Hematopoietic multipotent progenitor cell treated with erythropoietin and hydrocortisone succinate and interleukin-3 and kit ligand, for 8 days (in vitro differentiated cells): ENCODE measurements around the gene COLEC12.

Experiments
- DNase-seq: peaks from one replicate; pipeline ENCODE4 v3.0.0-alpha.2; 2015

The COLEC12 gene

GRCh38 chr18:500632-501405 lies at the start of gene COLEC12:
TSS of gene COLEC12 (minus strand) at chr18:500701. CDS start at chr18:500514, 187 bp downstream.
- no peak for DNase-seq

GRCh38 chr18:549967-550366 lies 49.5 kb upstream of the COLEC12 start:
- DNase-seq: no peak

- no peak for DNase-seq
Observed at GRCh38 chr18:543447-544078, 43.1 kb upstream of the COLEC12 start.

GRCh38 chr18:533995-534601 lies 33.6 kb upstream of the COLEC12 start:
- DNase-seq: no peak

- DNase-seq: no peak
Observed at GRCh38 chr18:532632-533031, 32.1 kb upstream of the COLEC12 start.

GRCh38 chr18:532018-532417 lies 31.5 kb upstream of the COLEC12 start:
- no peak for DNase-seq

- DNase-seq: no peak
Observed at GRCh38 chr18:527146-527545, 26.6 kb upstream of the COLEC12 start.

- DNase-seq: no peak
Observed at GRCh38 chr18:526681-527080, 26.2 kb upstream of the COLEC12 start.

GRCh38 chr18:525036-525797 lies 24.7 kb upstream of the COLEC12 start:
- DNase-seq: no peak

- DNase-seq: no peak
Observed at GRCh38 chr18:524466-524865, 24.0 kb upstream of the COLEC12 start.

- no peak for DNase-seq
Observed at GRCh38 chr18:523561-523960, 23.1 kb upstream of the COLEC12 start.

- DNase-seq: peak; percentile 51
Observed at GRCh38 chr18:519019-519879, 18.7 kb upstream of the COLEC12 start.

- no peak for DNase-seq
Observed at GRCh38 chr18:518081-518480, 17.6 kb upstream of the COLEC12 start.

- DNase-seq: no peak
Observed at GRCh38 chr18:515838-516237, 15.3 kb upstream of the COLEC12 start.

- DNase-seq: no peak
Observed at GRCh38 chr18:515156-515815, 14.8 kb upstream of the COLEC12 start.

GRCh38 chr18:513826-514530 lies 13.5 kb upstream of the COLEC12 start:
- no peak for DNase-seq

GRCh38 chr18:512957-513356 lies 12.5 kb upstream of the COLEC12 start:
- no peak for DNase-seq

- no peak for DNase-seq
Observed at GRCh38 chr18:508835-509234, 8.3 kb upstream of the COLEC12 start.

- no peak for DNase-seq
Observed at GRCh38 chr18:507636-508035, 7.1 kb upstream of the COLEC12 start.

- DNase-seq: no peak
Observed at GRCh38 chr18:506801-507200, 6.3 kb upstream of the COLEC12 start.

- no peak for DNase-seq
Observed at GRCh38 chr18:506264-506663, 5.8 kb upstream of the COLEC12 start.
